Coronary artery (tissue), 2 donors: ENCODE results near the gene STX3.

Experiments
- DNase-seq: peaks from one replicate; pipeline ENCODE4 v3.0.0-alpha.2; 2017; ENCODE audit warnings: low spot score
- H3K27ac ChIP-seq, 2 donors: fragments of 200-600 bp; sonication (generic); one replicate each; pipeline ENCODE4 v1.5.1; 2016 to 2019
- H3K4me3 ChIP-seq: fragments of 200-600 bp; sonication (generic); 2 replicates; pipeline ENCODE4 v1.5.1; 2016; ENCODE audit warnings: mild to moderate bottlenecking, moderate library complexity
- CTCF ChIP-seq: fragments of 200-600 bp; sonication (generic); IDR thresholded peaks from one replicate; pipeline ENCODE4 v1.5.1; 2019; ENCODE audit warnings: antibody characterized with exemption

The STX3 gene

GRCh38 chr11:59766542-59767224 is 11.5 kb downstream of the STX3 start:
- no peak for DNase-seq
- H3K27ac ChIP-seq, result no peak overlapping the region
- no peak overlapping the region for H3K4me3 ChIP-seq
- no peak for TF ChIP-seq CTCF

- TF ChIP-seq CTCF, result no peak
- Histone ChIP-seq H3K4me3 (no peak overlapping the region), H3K27ac (no peak overlapping the region)
- no peak for DNase-seq
Observed at GRCh38 chr11:59767225-59767611, 12.0 kb downstream of the STX3 start.

GRCh38 chr11:59769111-59769510 is 13.9 kb downstream of the STX3 start:
- no peak for DNase-seq
- H3K4me3 ChIP-seq, result no peak overlapping the region
- no peak for TF ChIP-seq CTCF
- no peak overlapping the region for H3K27ac ChIP-seq

- TF ChIP-seq CTCF, result no peak
- no peak for DNase-seq
- Histone ChIP-seq H3K27ac (no peak overlapping the region), H3K4me3 (no peak overlapping the region)
Observed at GRCh38 chr11:59769828-59770227, 14.7 kb downstream of the STX3 start.

- H3K27ac ChIP-seq, result no peak overlapping the region
- no peak for DNase-seq
- no peak overlapping the region for H3K4me3 ChIP-seq
- no peak for TF ChIP-seq CTCF
Observed at GRCh38 chr11:59770319-59770718, 15.1 kb downstream of the STX3 start.

- TF ChIP-seq CTCF, result no peak
- no peak for DNase-seq
- Histone ChIP-seq H3K4me3 (no peak overlapping the region), H3K27ac (no peak overlapping the region)
Observed at GRCh38 chr11:59770869-59771268, 15.7 kb downstream of the STX3 start.

- Histone ChIP-seq H3K27ac (peak overlapping the region in 1 of 2 donors; percentile 56), H3K4me3 (no peak overlapping the region)
- no peak for TF ChIP-seq CTCF
- no peak for DNase-seq
Observed at GRCh38 chr11:59771605-59772004, 16.4 kb downstream of the STX3 start.
